Measurements from ENCODE around the gene SPATA13.

DNA sequence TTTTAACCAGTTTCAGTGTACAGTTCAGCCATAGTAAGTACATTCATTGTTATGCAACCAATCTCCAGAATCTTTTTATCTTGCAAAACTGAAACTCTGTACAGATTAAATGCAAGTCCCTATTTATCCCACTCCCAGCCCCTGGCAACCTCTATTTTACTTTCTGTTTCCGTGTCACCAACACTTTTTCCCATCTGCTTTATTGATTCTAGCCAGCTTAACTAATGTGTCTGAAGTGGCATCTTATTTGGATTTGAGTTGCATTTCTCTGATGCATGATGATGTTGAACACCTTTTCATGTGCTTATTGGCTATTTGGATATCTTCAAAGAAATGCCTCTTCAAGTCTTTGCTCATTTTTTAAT, 18.9 kb downstream of the SPATA13 start:
- TF ChIP-seq, protein P1, sequence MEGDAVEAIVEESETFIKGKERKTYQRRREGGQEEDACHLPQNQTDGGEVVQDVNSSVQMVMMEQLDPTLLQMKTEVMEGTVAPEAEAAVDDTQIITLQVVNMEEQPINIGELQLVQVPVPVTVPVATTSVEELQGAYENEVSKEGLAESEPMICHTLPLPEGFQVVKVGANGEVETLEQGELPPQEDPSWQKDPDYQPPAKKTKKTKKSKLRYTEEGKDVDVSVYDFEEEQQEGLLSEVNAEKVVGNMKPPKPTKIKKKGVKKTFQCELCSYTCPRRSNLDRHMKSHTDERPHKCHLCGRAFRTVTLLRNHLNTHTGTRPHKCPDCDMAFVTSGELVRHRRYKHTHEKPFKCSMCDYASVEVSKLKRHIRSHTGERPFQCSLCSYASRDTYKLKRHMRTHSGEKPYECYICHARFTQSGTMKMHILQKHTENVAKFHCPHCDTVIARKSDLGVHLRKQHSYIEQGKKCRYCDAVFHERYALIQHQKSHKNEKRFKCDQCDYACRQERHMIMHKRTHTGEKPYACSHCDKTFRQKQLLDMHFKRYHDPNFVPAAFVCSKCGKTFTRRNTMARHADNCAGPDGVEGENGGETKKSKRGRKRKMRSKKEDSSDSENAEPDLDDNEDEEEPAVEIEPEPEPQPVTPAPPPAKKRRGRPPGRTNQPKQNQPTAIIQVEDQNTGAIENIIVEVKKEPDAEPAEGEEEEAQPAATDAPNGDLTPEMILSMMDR (conservative IDR thresholded peaks at IDR 0.05 in 1 of 2, IDR thresholded peaks at IDR 0.05 in 1 of 2; ENCODE audit: low read depth in 1 of 2, low read length in 2 of 2), result no peak
- no peak for TF ChIP-seq EZH2 (IDR thresholded peaks at IDR 0.05; ENCODE audit: low read length, missing control alignments)

Data from fibroblast of lung (primary cell).